Endothelial cell of umbilical vein (primary cell): ENCODE data around the gene BDP1.

Experiments
- CTCF ChIP-seq, 2 donors: IDR thresholded peaks; 1 replicate in 1 of 2; 2 replicates in 1 of 2; pipeline ENCODE4 v1.5.1; 2011; ENCODE audit warnings: low read length in 2 of 2, mild to moderate bottlenecking in 2 of 2, moderate library complexity in 2 of 2, control low read depth in 1 of 2, inconsistent platforms in 1 of 2, low read depth in 1 of 2; ENCODE audit not compliant: insufficient read depth in 1 of 2; ENCODE audit errors: extremely low read depth in 1 of 2
- JUN ChIP-seq: IDR thresholded peaks from 2 replicates; pipeline ENCODE4 v1.6.1; 2011; ENCODE audit warnings: borderline replicate concordance, low read depth; ENCODE audit not compliant: insufficient read length, insufficient read depth
- MAX ChIP-seq: IDR thresholded peaks from 2 replicates; pipeline ENCODE4 v1.6.1; 2011; ENCODE audit not compliant: insufficient read depth, insufficient read length

GRCh38 chr5:71492817-71493615 lies 37.6 kb downstream of the BDP1 start:
- TF ChIP-seq CTCF (IDR thresholded peaks at IDR 0.05; ENCODE audit: extremely low read depth in 1 of 2, insufficient read depth in 1 of 2, low read depth in 1 of 2, low read length in 2 of 2) (no peak), JUN (no peak), MAX (no peak)
